ENCODE results near the gene HTRA3. TPM values are rescaled to one million over a fixed set of nuclear protein-coding genes. Genes with fewer than 3 reads are reported as not detected.

HTRA3 gene
- total RNA-seq (2014; rRNA removed; shearing (Covaris generic)) (3.2 and 5.9 TPM in 2 replicates), polyA plus RNA-seq (2016; fragmentation: Nextera tagmentation; extraction: Ambion mirVana) (5.2 and 5.7 TPM in 2 replicates)

DNA sequence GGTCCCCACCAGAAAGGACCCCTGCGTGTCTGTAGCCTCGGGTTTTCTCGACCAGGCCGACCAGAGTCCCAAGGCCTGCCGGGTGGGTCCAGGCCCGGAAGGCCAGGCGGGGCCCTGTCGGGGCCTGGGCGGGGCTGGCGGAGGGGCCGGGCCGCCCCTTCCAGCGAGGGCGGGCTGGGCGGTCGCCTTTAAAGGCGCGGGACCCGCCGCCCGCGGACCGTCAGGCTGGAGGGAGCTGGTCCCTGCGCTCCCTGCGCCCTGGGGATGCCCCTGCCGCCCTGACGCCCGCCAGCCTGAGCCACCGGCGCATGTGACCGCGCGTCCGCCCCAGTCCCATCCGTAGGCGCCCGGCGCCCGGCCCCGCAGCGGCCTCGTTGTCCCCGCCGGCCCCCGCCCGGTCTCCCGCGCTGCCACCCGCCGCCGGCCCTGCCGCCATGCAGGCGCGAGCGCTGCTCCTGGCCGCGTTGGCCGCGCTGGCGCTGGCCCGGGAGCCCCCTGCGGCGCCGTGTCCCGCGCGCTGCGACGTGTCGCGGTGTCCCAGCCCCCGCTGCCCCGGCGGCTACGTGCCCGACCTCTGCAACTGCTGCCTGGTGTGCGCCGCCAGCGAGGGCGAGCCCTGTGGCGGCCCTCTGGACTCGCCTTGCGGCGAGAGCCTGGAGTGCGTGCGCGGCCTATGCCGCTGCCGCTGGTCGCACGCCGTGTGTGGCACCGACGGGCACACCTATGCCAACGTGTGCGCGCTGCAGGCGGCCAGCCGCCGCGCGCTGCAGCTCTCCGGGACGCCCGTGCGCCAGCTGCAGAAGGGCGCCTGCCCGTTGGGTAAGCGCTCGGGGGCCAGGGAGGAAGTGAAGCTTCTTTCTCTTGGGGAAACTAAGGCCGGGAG lies at the start of gene HTRA3:
Gene HTRA3, plus strand, starts transcription at position 220 of the 883 bp plus-strand sequence. Its CDS starts 215 bp downstream, at position 435.
- DNase-seq, result peak; percentile 56
- Histone ChIP-seq H3K9ac (peak within 1 kb of the TSS; percentile 65), H3K27ac (no peak within 1 kb of the TSS), H3K9me3 (ENCODE audit: low read depth) (no peaks in the 10 kb centered on the region), H3K36me3 (ENCODE audit: low read depth) (no peaks in the 10 kb centered on the region), H2AFZ (peak within 1 kb of the TSS; percentile 74), H3F3A (ENCODE audit: insufficient read depth) (0 out of 2 replicates have a peak, but pooled peaks cover 7% of the 10 kb centered on the region), H3K9me2 (ENCODE audit: insufficient read depth) (no peaks in the 10 kb centered on the region), H3K4me1 (ENCODE audit: insufficient read depth) (peaks cover 7% of the 10 kb centered on the region; the same call in 1 of the 2 replicates), H3K4me3 (peak within 1 kb of the TSS; percentile 63), H3K79me2 (ENCODE audit: insufficient read depth) (no peaks in the 10 kb centered on the region), H3K27me3 (replicated peaks; ENCODE audit: insufficient read depth) (peaks cover 8% of the 10 kb centered on the region; the same call in 1 of the 2 replicates), H4K20me1 (ENCODE audit: insufficient read depth) (no peaks in the 10 kb centered on the region), H3K4me2 (ENCODE audit: unreplicated experiment) (peak within 1 kb of the TSS; percentile 66)
- 1 to 3% methylated on average over 58 to 79 of the region's 111 CpGs for WGBS, 2 experiments (ENCODE audit: low coverage in 1 of 2, low lambda C conversion rate in 2 of 2, missing lambda C conversion rate in 2 of 2)
- TF ChIP-seq EZH2 (IDR thresholded peaks at IDR 0.05; ENCODE audit: insufficient read depth, poor library complexity, severe bottlenecking) (no peak), EZH2phosphoT487 (IDR thresholded peaks at IDR 0.05; ENCODE audit: insufficient read depth, low read depth) (no peak)
- in situ Hi-C loops (cut with MboI), result no loop called here

DNA sequence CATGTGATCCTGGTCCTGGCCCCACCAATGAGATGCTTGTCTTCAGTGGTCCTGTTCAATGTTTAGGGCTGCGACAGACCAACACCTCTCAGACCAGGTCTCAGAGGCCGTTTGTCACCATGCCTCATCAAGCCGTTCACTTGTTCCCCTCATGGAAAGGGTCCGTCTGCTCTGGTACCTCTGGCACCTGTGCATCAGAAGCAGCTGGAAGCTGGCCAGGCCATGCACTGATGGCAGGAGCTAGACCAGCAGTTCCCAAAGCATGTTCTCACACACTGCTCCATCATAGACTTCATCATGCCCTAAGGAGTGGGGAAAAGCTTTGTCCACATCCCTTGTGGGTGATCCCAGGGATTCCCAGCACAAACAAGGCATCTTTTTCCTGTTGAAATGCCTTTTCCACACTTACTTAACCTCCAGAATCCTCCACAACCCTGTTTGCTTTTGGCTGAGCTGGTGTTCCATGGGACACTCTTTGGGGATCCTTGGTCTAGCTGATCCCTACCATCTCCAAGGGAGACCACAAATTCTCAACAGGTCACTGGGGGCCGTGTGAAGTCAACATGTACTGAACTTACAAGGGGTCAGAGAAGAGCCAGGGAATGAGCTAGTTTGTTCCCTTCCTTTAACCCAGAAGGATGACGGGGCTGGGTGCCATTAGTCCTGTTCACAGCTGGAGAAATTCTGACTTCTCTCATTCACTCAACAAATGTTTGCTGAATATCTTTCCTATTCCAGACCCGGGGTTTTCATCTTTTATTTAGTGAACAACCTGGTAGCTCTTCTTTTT lies 48.7 kb upstream of the HTRA3 start:
- Histone ChIP-seq H3K4me3 (no peak overlapping the region), H3K27ac (no peak overlapping the region), H3K4me2 (ENCODE audit: unreplicated experiment) (peak overlapping the region; percentile 18), H3K36me3 (ENCODE audit: low read depth) (no peaks in the 10 kb centered on the region), H3K9me3 (ENCODE audit: low read depth) (no peaks in the 10 kb centered on the region), H3K27me3 (replicated peaks; ENCODE audit: insufficient read depth) (no peaks in the 10 kb centered on the region), H3K4me1 (ENCODE audit: insufficient read depth) (peaks cover 9% of the 10 kb centered on the region), H3K9me2 (ENCODE audit: insufficient read depth) (no peaks in the 10 kb centered on the region), H4K20me1 (ENCODE audit: insufficient read depth) (no peaks in the 10 kb centered on the region), H2AFZ (no peak overlapping the region), H3K79me2 (ENCODE audit: insufficient read depth) (no peaks in the 10 kb centered on the region), H3F3A (ENCODE audit: insufficient read depth) (peaks cover 18% of the 10 kb centered on the region), H3K9ac (no peak overlapping the region)
- no peak for TF ChIP-seq EZH2 (IDR thresholded peaks at IDR 0.05; ENCODE audit: insufficient read depth, poor library complexity, severe bottlenecking)
- no peak for TF ChIP-seq EZH2phosphoT487 (IDR thresholded peaks at IDR 0.05; ENCODE audit: insufficient read depth, low read depth)
- 79 to 83% methylated on average over 7 of the region's 7 CpGs for WGBS, 2 experiments (ENCODE audit: low coverage in 1 of 2, low lambda C conversion rate in 2 of 2, missing lambda C conversion rate in 2 of 2)
- in situ Hi-C loops (cut with MboI), result no loop called here
- DNase-seq, result no peak

DNA sequence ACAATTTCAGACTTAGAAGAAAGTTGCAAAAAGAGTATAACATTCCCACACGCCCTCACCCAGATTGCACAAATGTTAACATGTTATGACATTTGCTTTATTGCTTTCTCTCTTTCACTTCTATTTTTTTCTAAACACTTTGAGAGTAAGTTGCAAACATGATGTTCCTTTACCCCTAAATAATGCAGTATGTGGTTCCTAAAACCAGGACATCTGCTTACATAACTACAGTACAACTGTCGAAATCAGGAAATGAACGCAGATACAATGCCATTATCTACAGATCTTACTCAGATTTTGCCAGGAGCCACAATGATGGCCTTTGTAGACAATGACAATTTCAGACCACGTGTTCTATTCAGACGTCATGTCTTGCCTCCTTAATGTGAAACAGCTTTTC lies 48.1 kb upstream of the HTRA3 start:
- TF ChIP-seq EZH2phosphoT487 (IDR thresholded peaks at IDR 0.05; ENCODE audit: insufficient read depth, low read depth) (no peak), EZH2 (IDR thresholded peaks at IDR 0.05; ENCODE audit: insufficient read depth, poor library complexity, severe bottlenecking) (no peak)
- Histone ChIP-seq H4K20me1 (ENCODE audit: insufficient read depth) (no peaks in the 10 kb centered on the region), H3F3A (ENCODE audit: insufficient read depth) (peaks cover 18% of the 10 kb centered on the region), H3K4me1 (ENCODE audit: insufficient read depth) (peaks cover 9% of the 10 kb centered on the region), H3K4me2 (ENCODE audit: unreplicated experiment) (peak overlapping the region; percentile 18), H3K4me3 (no peak overlapping the region), H2AFZ (no peak overlapping the region), H3K9me3 (ENCODE audit: low read depth) (no peaks in the 10 kb centered on the region), H3K36me3 (ENCODE audit: low read depth) (no peaks in the 10 kb centered on the region), H3K9ac (no peak overlapping the region), H3K79me2 (ENCODE audit: insufficient read depth) (no peaks in the 10 kb centered on the region), H3K27me3 (replicated peaks; ENCODE audit: insufficient read depth) (no peaks in the 10 kb centered on the region), H3K27ac (peak overlapping the region; percentile 27; the same call in 1 of the 2 replicates), H3K9me2 (ENCODE audit: insufficient read depth) (no peaks in the 10 kb centered on the region)
- 24 to 25% methylated on average over 5 of the region's 5 CpGs for WGBS, 2 experiments (ENCODE audit: low coverage in 1 of 2, low lambda C conversion rate in 2 of 2, missing lambda C conversion rate in 2 of 2)
- in situ Hi-C loops (cut with MboI), result no loop called here
- peak; percentile 77 for DNase-seq

DNA sequence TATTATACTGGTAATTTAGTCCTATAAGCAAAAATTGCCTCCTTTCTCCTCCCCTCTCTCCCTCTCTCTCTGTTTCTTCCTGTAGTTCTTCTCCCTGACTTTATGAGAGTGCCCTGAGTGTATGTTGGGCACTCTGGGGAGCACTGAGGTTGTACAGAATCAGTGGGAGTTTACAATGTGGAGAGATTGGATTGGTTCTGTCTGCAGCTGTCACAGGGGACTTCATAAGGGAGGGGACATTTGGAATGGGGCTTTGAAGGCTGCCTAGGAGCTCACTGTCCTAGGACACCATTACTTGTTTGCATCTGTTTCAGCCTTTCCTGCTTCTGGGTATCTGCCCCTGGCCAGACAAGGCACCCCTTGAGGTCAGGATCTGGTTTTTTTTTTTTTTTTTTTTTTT lies 47.6 kb upstream of the HTRA3 start:
- Histone ChIP-seq H3F3A (ENCODE audit: insufficient read depth) (peaks cover 18% of the 10 kb centered on the region), H3K27ac (peak overlapping the region; percentile 27), H3K4me3 (no peak overlapping the region), H3K36me3 (ENCODE audit: low read depth) (no peaks in the 10 kb centered on the region), H3K9ac (peak overlapping the region; percentile 20; the same call in 1 of the 2 replicates), H3K4me2 (ENCODE audit: unreplicated experiment) (peak overlapping the region; percentile 18), H3K4me1 (ENCODE audit: insufficient read depth) (peaks cover 9% of the 10 kb centered on the region), H3K27me3 (replicated peaks; ENCODE audit: insufficient read depth) (no peaks in the 10 kb centered on the region), H4K20me1 (ENCODE audit: insufficient read depth) (no peaks in the 10 kb centered on the region), H3K79me2 (ENCODE audit: insufficient read depth) (no peaks in the 10 kb centered on the region), H2AFZ (no peak overlapping the region), H3K9me2 (ENCODE audit: insufficient read depth) (no peaks in the 10 kb centered on the region), H3K9me3 (ENCODE audit: low read depth) (no peaks in the 10 kb centered on the region)
- no peak for DNase-seq
- in situ Hi-C loops (cut with MboI), result no loop called here
- no peak for TF ChIP-seq EZH2phosphoT487 (IDR thresholded peaks at IDR 0.05; ENCODE audit: insufficient read depth, low read depth)
- no peak for TF ChIP-seq EZH2 (IDR thresholded peaks at IDR 0.05; ENCODE audit: insufficient read depth, poor library complexity, severe bottlenecking)

All from GM23248 (cell line).